Pulmonary artery endothelial cell (primary cell): ENCODE results near the gene SCPEP1. TPM values are rescaled to one million over a fixed set of nuclear protein-coding genes. Genes with fewer than 3 reads are reported as not detected.

ENCODE experiments used
- DNase-seq: peaks from one replicate; pipeline ENCODE4 v3.0.0-alpha.2; 2011; ENCODE audit warnings: low read depth, low spot score
- total RNA-seq: library from RNA; depleted of rRNA; stranded (reverse); fragments of >200 nt; gene quantifications from 2 replicates; pipeline ENCODE4 v1.2.3, GENCODE V29; 2014

Gene SCPEP1
- total RNA-seq, 1 donor from 2014 or later, result 32.6 TPM

GRCh38 chr17:57001541-57001940 is 23.6 kb downstream of the SCPEP1 start:
- no peak for DNase-seq

- DNase-seq, result no peak
These were observed 25.0 kb downstream of the SCPEP1 start for GRCh38 chr17:57002904-57003303.

GRCh38 chr17:57004944-57005579 is 27.1 kb downstream of the SCPEP1 start:
- DNase-seq, result no peak

- DNase-seq, result no peak
These were observed 28.1 kb downstream of the SCPEP1 start for GRCh38 chr17:57006040-57006439.

GRCh38 chr17:57008958-57009357 is 31.0 kb downstream of the SCPEP1 start:
- DNase-seq, result no peak

- peak; percentile 5 for DNase-seq
These were observed 32.0 kb downstream of the SCPEP1 start for GRCh38 chr17:57009737-57010445.

- no peak for DNase-seq
These were observed 32.6 kb downstream of the SCPEP1 start for GRCh38 chr17:57010487-57010886.

GRCh38 chr17:57011491-57012015 is 33.6 kb downstream of the SCPEP1 start:
- DNase-seq, result no peak

GRCh38 chr17:57016071-57016763 is 38.3 kb downstream of the SCPEP1 start:
- DNase-seq, result no peak

GRCh38 chr17:57016764-57017116 is 38.8 kb downstream of the SCPEP1 start:
- DNase-seq, result no peak

- no peak for DNase-seq
These were observed 39.7 kb downstream of the SCPEP1 start for GRCh38 chr17:57017625-57018024.

GRCh38 chr17:57020208-57020607 is 42.3 kb downstream of the SCPEP1 start:
- DNase-seq, result no peak

- DNase-seq, result no peak
These were observed 43.5 kb downstream of the SCPEP1 start for GRCh38 chr17:57021226-57021940.

GRCh38 chr17:57025876-57026275 is 47.9 kb downstream of the SCPEP1 start:
- DNase-seq, result no peak

- DNase-seq, result no peak
These were observed 49.9 kb downstream of the SCPEP1 start for GRCh38 chr17:57027852-57028251.

GRCh38 chr17:57032343-57032742 is 54.4 kb downstream of the SCPEP1 start:
- DNase-seq, result no peak

GRCh38 chr17:57033296-57033695 is 55.4 kb downstream of the SCPEP1 start:
- DNase-seq, result no peak

- no peak for DNase-seq
These were observed 57.1 kb downstream of the SCPEP1 start for GRCh38 chr17:57034807-57035754.

- no peak for DNase-seq
These were observed 58.1 kb downstream of the SCPEP1 start for GRCh38 chr17:57035971-57036481.

GRCh38 chr17:57037411-57037810 is 59.5 kb downstream of the SCPEP1 start:
- DNase-seq, result no peak
